B cell (primary cell): Measurements from ENCODE around the gene NAGLU. TPM values are rescaled to one million over a fixed set of nuclear protein-coding genes. Genes with fewer than 3 reads are reported as not detected.

Source experiments
- ATAC-seq: fragments of 200-7000 bp; cut with Tn5 transposase; one replicate; pipeline ENCODE4 v1.10.0; 2021; ENCODE audit warnings: low read depth, mild to moderate bottlenecking, moderate number of reproducible peaks, moderate library complexity
- CTCF ChIA-PET: fragments of 350-600 bp; sonication (Branson Sonifier 250); formaldehyde crosslinking; loops from one replicate; lab custom pipeline; 2021; ENCODE audit warnings: antibody characterized with exemption, inconsistent platforms; lab: Charles Lee
- POLR2A ChIA-PET: fragments of 350-600 bp; sonication (Branson Sonifier 250); formaldehyde crosslinking; loops from one replicate; lab custom pipeline; 2021; ENCODE audit warnings: antibody characterized with exemption; lab: Charles Lee
- DNase-seq: peaks from one replicate; pipeline ENCODE4 v3.0.0; 2013
- H2AFZ ChIP-seq: 2 replicates; pipeline ENCODE4 v1.6.1; 2012; ENCODE audit warnings: mild to moderate bottlenecking, low read depth, low read length; ENCODE audit not compliant: insufficient read depth, poor library complexity, severe bottlenecking
- H3K27ac ChIP-seq, 2 donors: 1 replicate in 1 of 2; 2 replicates in 1 of 2; pipeline ENCODE4 v1.5.1; 2012 to 2013; ENCODE audit warnings: low read length in 2 of 2, mild to moderate bottlenecking in 2 of 2, moderate library complexity in 1 of 2
- H3K27me3 ChIP-seq, 4 experiments: fragments of 200-600 bp in 1 of 4; sonication (generic) in 1 of 4; replicated peaks in 1 of 4; 1 replicate in 2 of 4; 2 replicates in 2 of 4; pipeline versions ENCODE4 v1.6.1 to v1.7.0; 2013 to 2016; ENCODE audit warnings: low read length in 3 of 4, mild to moderate bottlenecking in 2 of 4, mixed read lengths in 1 of 4, moderate library complexity in 1 of 4; ENCODE audit not compliant: insufficient read depth in 4 of 4, control insufficient read depth in 3 of 4; ENCODE audit errors: control extremely low read depth in 1 of 4
- H3K36me3 ChIP-seq, 2 experiments: replicated peaks in 1 of 2; 1 replicate in 1 of 2; 2 replicates in 1 of 2; pipeline versions ENCODE4 v1.6.1 to v1.7.1; 2013; ENCODE audit warnings: low read length in 1 of 2; ENCODE audit not compliant: insufficient read depth in 2 of 2, control insufficient read depth in 1 of 2; ENCODE audit errors: control extremely low read depth in 1 of 2, extremely low read depth in 1 of 2
- H3K4me1 ChIP-seq, 2 donors: fragments of 200-600 bp in 1 of 2; sonication (generic) in 1 of 2; 1 replicate in 1 of 2; 2 replicates in 1 of 2; pipeline versions ENCODE4 v1.5.1 to v1.6.1; 2013 to 2017; ENCODE audit warnings: low read length in 2 of 2; ENCODE audit not compliant: control insufficient read depth in 2 of 2, insufficient read depth in 2 of 2
- H3K4me2 ChIP-seq: replicated peaks from 2 replicates; pipeline ENCODE3; 2012; ENCODE audit warnings: mild to moderate bottlenecking, low read depth, low read length; ENCODE audit not compliant: poor library complexity, severe bottlenecking
- H3K4me3 ChIP-seq, 5 experiments: fragments of 200-600 bp in 1 of 5; sonication (generic) in 1 of 5; 1 replicate in 3 of 5; 2 replicates in 2 of 5; pipeline versions ENCODE4 v1.5.1 to v1.7.0; 2011 to 2016; ENCODE audit warnings: low read length in 4 of 5, mild to moderate bottlenecking in 4 of 5, low read depth in 2 of 5, control low read depth in 1 of 5, moderate library complexity in 1 of 5; ENCODE audit not compliant: insufficient read depth in 1 of 5; ENCODE audit errors: control extremely low read depth in 1 of 5, extremely low read depth in 1 of 5
- H3K79me2 ChIP-seq: fragments of 200-600 bp; sonication (generic); one replicate; pipeline ENCODE4 v1.6.0; 2016; ENCODE audit warnings: low read length; ENCODE audit not compliant: control insufficient read depth, insufficient read depth
- H3K9ac ChIP-seq: fragments of 200-600 bp; sonication (generic); 2 replicates; pipeline ENCODE4 v1.6.1; 2017; ENCODE audit warnings: mild to moderate bottlenecking, low read length, moderate library complexity
- H3K9me3 ChIP-seq, 3 donors: one replicate each; pipeline versions ENCODE4 v1.6.1 to v1.7.1; 2013; ENCODE audit warnings: low read length in 2 of 3; ENCODE audit not compliant: control insufficient read depth in 2 of 3, insufficient read depth in 1 of 3; ENCODE audit errors: control extremely low read depth in 1 of 3
- H4K20me1 ChIP-seq: 2 replicates; pipeline ENCODE4 v1.6.0; 2012; ENCODE audit warnings: mild to moderate bottlenecking, low read length; ENCODE audit not compliant: insufficient read depth, control insufficient read depth, poor library complexity, severe bottlenecking
- H3K27ac Mint-ChIP-seq: one replicate; pipeline ENCODE4 v1.8.0; 2021; ENCODE audit warnings: mixed read lengths
- H3K27me3 Mint-ChIP-seq: one replicate; pipeline ENCODE4 v1.8.0; 2021; ENCODE audit warnings: mixed read lengths
- H3K4me1 Mint-ChIP-seq: one replicate; pipeline ENCODE4 v1.8.0; 2021; ENCODE audit warnings: mixed read lengths
- H3K4me3 Mint-ChIP-seq: one replicate; pipeline ENCODE4 v1.8.0; 2021; ENCODE audit warnings: mixed read lengths
- H3K9me3 Mint-ChIP-seq: one replicate; pipeline ENCODE4 v1.8.0; 2022; ENCODE audit warnings: mixed read lengths; ENCODE audit not compliant: insufficient read depth
- EZH2 ChIP-seq: IDR thresholded peaks from 2 replicates; pipeline ENCODE4 v1.6.1; 2012; ENCODE audit warnings: borderline replicate concordance, low read depth, mild to moderate bottlenecking, moderate library complexity, low read length; ENCODE audit not compliant: insufficient read depth, poor library complexity, severe bottlenecking
- WGBS: methylation state at CpG from one replicate; pipeline ENCODE4 v1.1.5; 2013; ENCODE audit warnings: missing lambda C conversion rate; ENCODE audit not compliant: insufficient coverage; 5-methylcytosine and 5-hydroxymethylcytosine counted together
- intact Hi-C: fragments of 100-400 bp; cut with micrococcal nuclease; formaldehyde crosslinking; loops from one replicate; pipeline ENCODE4 v1.10.0; 2022
- polyA plus RNA-seq: library from polyadenylated mRNA; depleted of rRNA; stranded (reverse); fragments of >200 nt; gene quantifications from 2 replicates; pipeline ENCODE4 v1.2.3, GENCODE V29; 2012
- total RNA-seq, 2 donors: library from RNA; stranded (reverse); fragments of 120-200 nt in 1 of 2; gene quantifications; 1 replicate in 1 of 2; 2 replicates in 1 of 2; pipeline versions ENCODE4 v1.2.3 to v1.2.4, GENCODE V29; 2013 to 2022
- TF ChIP-seq, protein P1 (sequence below): fragments of 200-600 bp; IDR thresholded peaks from one replicate; pipeline ENCODE4 v1.8.0; 2022; ENCODE audit warnings: antibody characterized with exemption, mild to moderate bottlenecking

The NAGLU gene
- total and polyA plus RNA-seq, 2 donors (not counting 1 experiment from before 2014, with no cell fraction given) = 44.8 to 52.4 TPM

DNA sequence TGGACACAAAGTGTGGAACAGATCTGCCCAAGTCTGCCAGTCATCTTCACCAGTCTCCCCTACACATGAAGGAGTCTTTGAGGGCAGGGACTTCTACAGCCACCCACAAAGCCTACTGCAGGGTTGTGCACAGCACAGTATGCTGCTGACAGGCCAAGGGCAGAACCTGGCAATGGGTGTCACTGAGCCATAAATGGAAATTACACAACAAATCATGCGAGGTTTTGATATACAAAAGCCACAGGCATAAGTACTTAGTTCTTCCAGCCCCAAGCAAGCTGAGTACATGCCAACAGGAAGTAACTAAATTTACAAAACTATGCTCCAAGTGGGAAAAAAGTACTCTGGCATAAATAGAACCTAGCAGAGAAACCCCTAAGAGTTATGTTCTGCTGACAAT is 49.3 kb downstream of the NAGLU start:
- H3K27me3 Mint-ChIP-seq = no peaks in the 10 kb centered on the region
- POLR2A ChIA-PET = no interaction called here

More for the DNA sequence above, 49.3 kb downstream of the NAGLU start:
- Histone ChIP-seq H3K79me2 (peaks cover under 1% of the 10 kb centered on the region), H3K4me3 (no peak overlapping the region), H3K9ac (no peak overlapping the region), H3K4me1 (peaks cover 16 to 31% of the 10 kb centered on the region in 2 donors), H3K4me2 (no peak overlapping the region), H2AFZ (no peak overlapping the region), H3K27ac (peak overlapping the region in 1 of 2 donors; percentile 1), H3K27me3 (no peaks in the 10 kb centered on the region), H3K9me3 (no peaks in the 10 kb centered on the region), H3K36me3 (peaks cover 14 to 90% of the 10 kb centered on the region in 2 experiments), H4K20me1 (peaks cover 20% of the 10 kb centered on the region)
- intact Hi-C loops = no loop called here
- Mint-ChIP-seq H3K9me3 (no peaks in the 10 kb centered on the region), H3K4me1 (peaks cover 36% of the 10 kb centered on the region), H3K27ac (peak overlapping the region; percentile 53), H3K4me3 (no peak overlapping the region)
- CTCF ChIA-PET = interaction anchor here (1.0 kb wide), 1 partner anchor 24 kb away, joined by 4 read pairs; the partner anchor contains the start of gene TUBG1
- no peak for DNase-seq
- ATAC-seq = no peak
- TF ChIP-seq, protein P1, sequence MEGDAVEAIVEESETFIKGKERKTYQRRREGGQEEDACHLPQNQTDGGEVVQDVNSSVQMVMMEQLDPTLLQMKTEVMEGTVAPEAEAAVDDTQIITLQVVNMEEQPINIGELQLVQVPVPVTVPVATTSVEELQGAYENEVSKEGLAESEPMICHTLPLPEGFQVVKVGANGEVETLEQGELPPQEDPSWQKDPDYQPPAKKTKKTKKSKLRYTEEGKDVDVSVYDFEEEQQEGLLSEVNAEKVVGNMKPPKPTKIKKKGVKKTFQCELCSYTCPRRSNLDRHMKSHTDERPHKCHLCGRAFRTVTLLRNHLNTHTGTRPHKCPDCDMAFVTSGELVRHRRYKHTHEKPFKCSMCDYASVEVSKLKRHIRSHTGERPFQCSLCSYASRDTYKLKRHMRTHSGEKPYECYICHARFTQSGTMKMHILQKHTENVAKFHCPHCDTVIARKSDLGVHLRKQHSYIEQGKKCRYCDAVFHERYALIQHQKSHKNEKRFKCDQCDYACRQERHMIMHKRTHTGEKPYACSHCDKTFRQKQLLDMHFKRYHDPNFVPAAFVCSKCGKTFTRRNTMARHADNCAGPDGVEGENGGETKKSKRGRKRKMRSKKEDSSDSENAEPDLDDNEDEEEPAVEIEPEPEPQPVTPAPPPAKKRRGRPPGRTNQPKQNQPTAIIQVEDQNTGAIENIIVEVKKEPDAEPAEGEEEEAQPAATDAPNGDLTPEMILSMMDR = no peak
- TF ChIP-seq EZH2 = no peak
- WGBS = 67% methylated on average over 1 of the region's 1 CpG
